SK-N-SH treated with all-trans-retinoic acid at 6 μM for 48 hours (cell line): ENCODE data around the gene SLC44A5.
"Not testable (repeated sequence)": the region's sequence is repeated elsewhere in the genome, so short reads cannot be mapped to it uniquely, and the experiment has no call there.

ENCODE experiments used
- ATAC-seq: fragments of 200-7000 bp; cut with Tn5 transposase; 3 replicates; pipeline ENCODE4 v1.9.1; 2020; ENCODE audit warnings: mild to moderate bottlenecking, moderate library complexity
- ARNTL ChIP-seq: fragments of 450-650 bp; formaldehyde crosslinking; IDR thresholded peaks from 2 replicates; pipeline ENCODE4 v1.5.0; 2020; ENCODE audit warnings: low read depth, mild to moderate bottlenecking, moderate library complexity, borderline replicate concordance
- BACH2 ChIP-seq: fragments of 250-450 bp; sonication (Bioruptor Pico); IDR thresholded peaks from 2 replicates; pipeline ENCODE4 v1.9.0; 2021; ENCODE audit warnings: mild to moderate bottlenecking, borderline replicate concordance
- CREB5 ChIP-seq: fragments of 250-450 bp; sonication (Bioruptor Pico); IDR thresholded peaks from 2 replicates; pipeline ENCODE4 v1.5.1; 2020; ENCODE audit warnings: low read depth, mild to moderate bottlenecking, moderate library complexity
- CSDC2 ChIP-seq: fragments of 250-450 bp; sonication (Bioruptor Pico); IDR thresholded peaks from 2 replicates; pipeline ENCODE4 v1.5.0; 2020; ENCODE audit warnings: mild to moderate bottlenecking, moderate library complexity
- CSRNP3 ChIP-seq: fragments of 250-450 bp; sonication (Bioruptor Pico); IDR thresholded peaks from 2 replicates; pipeline ENCODE4 v1.5.1; 2021; ENCODE audit warnings: mild to moderate bottlenecking, moderate library complexity
- ESRRG ChIP-seq: fragments of 250-450 bp; sonication (Bioruptor Pico); IDR thresholded peaks from 2 replicates; pipeline ENCODE4 v1.6.1; 2021; ENCODE audit warnings: mild to moderate bottlenecking
- GLIS3 ChIP-seq: fragments of 250-450 bp; sonication (Bioruptor Pico); IDR thresholded peaks from 2 replicates; pipeline ENCODE4 v1.5.0; 2020; ENCODE audit warnings: mild to moderate bottlenecking, moderate library complexity
- ISL1 ChIP-seq: fragments of 250-450 bp; sonication (Bioruptor Pico); IDR thresholded peaks from 2 replicates; pipeline ENCODE4 v2.1.2; 2022; ENCODE audit warnings: mild to moderate bottlenecking, moderate library complexity
- OSR1 ChIP-seq: fragments of 250-450 bp; sonication (Bioruptor Pico); IDR thresholded peaks from 2 replicates; pipeline ENCODE4 v1.8.0; 2022; ENCODE audit warnings: moderate library complexity, mild to moderate bottlenecking, inconsistent platforms
- PATZ1 ChIP-seq: fragments of 250-450 bp; sonication (Bioruptor Pico); IDR thresholded peaks from 2 replicates; pipeline ENCODE4 v1.8.0; 2020; ENCODE audit warnings: mild to moderate bottlenecking, moderate library complexity, borderline replicate concordance
- POU6F1 ChIP-seq: fragments of 250-450 bp; sonication (Bioruptor Pico); IDR thresholded peaks from 2 replicates; pipeline ENCODE4 v1.8.0; 2021; ENCODE audit warnings: low read depth, mild to moderate bottlenecking, moderate library complexity, borderline replicate concordance
- PPARA ChIP-seq: fragments of 250-450 bp; sonication (Bioruptor Pico); IDR thresholded peaks from 2 replicates; pipeline ENCODE4 v1.5.0; 2020; ENCODE audit warnings: mild to moderate bottlenecking, borderline replicate concordance
- RARB ChIP-seq: fragments of 250-450 bp; sonication (Bioruptor Pico); IDR thresholded peaks from 2 replicates; pipeline ENCODE4 v1.8.0; 2021; ENCODE audit warnings: mild to moderate bottlenecking, moderate library complexity
- ZFP3 ChIP-seq: fragments of 250-450 bp; sonication (Bioruptor Pico); IDR thresholded peaks from 2 replicates; pipeline ENCODE4 v1.5.0; 2020; ENCODE audit warnings: mild to moderate bottlenecking, moderate library complexity
- ZFP30 ChIP-seq: fragments of 450-650 bp; formaldehyde crosslinking; IDR thresholded peaks from 2 replicates; pipeline ENCODE4 v1.5.0; 2022; ENCODE audit warnings: mild to moderate bottlenecking, moderate library complexity

The SLC44A5 gene

GRCh38 chr1:75392278-75392677, 218.6 kb downstream of the SLC44A5 start:
- no peak for ATAC-seq
- no peak for TF ChIP-seq OSR1 (CRISPR knock-in tag)
- no peak for TF ChIP-seq PPARA (CRISPR knock-in tag)
- no peak for TF ChIP-seq BACH2 (CRISPR knock-in tag)
- TF ChIP-seq ZFP30, result no peak
- TF ChIP-seq ISL1 (CRISPR knock-in tag), result no peak
- no peak for TF ChIP-seq ARNTL (CRISPR knock-in tag)
- no peak for TF ChIP-seq PATZ1 (CRISPR knock-in tag)
- TF ChIP-seq CREB5 (CRISPR knock-in tag), result no peak
- no peak for TF ChIP-seq CSDC2 (CRISPR knock-in tag)
- no peak for TF ChIP-seq POU6F1 (CRISPR knock-in tag)
- no peak for TF ChIP-seq CSRNP3 (CRISPR knock-in tag)
- no peak for TF ChIP-seq RARB
- TF ChIP-seq ZFP3, result no peak

GRCh38 chr1:75375476-75376447, 235.2 kb downstream of the SLC44A5 start:
- ATAC-seq, result not testable (repeated sequence)

GRCh38 chr1:75373542-75374159, 237.3 kb downstream of the SLC44A5 start:
- TF ChIP-seq GLIS3 (CRISPR knock-in tag) (no peak), ZFP3 (no peak), CREB5 (CRISPR knock-in tag) (no peak), BACH2 (CRISPR knock-in tag) (no peak), ESRRG (CRISPR knock-in tag) (no peak), PPARA (CRISPR knock-in tag) (no peak)
- TF ChIP-seq, all 23 proteins: peak for 0
- ATAC-seq, result no peak

GRCh38 chr1:75366595-75366994, 244.3 kb downstream of the SLC44A5 start:
- TF ChIP-seq CREB5 (CRISPR knock-in tag), result no peak
- no peak for ATAC-seq
